HepG2 (cell line): ENCODE data around the gene PSENEN. TPM values are rescaled to one million over a fixed set of nuclear protein-coding genes. Genes with fewer than 3 reads are reported as not detected.

ENCODE experiments used
- AGO2 ChIP-seq: fragments of 200-400 bp; formaldehyde crosslinking; optimal IDR thresholded peaks from 2 replicates; pipeline ENCODE3; 2017; ENCODE audit warnings: mild to moderate bottlenecking, low read depth, low read length, moderate library complexity
- CSRNP1 ChIP-seq: sonication (generic); formaldehyde crosslinking; IDR thresholded peaks from 2 replicates; pipeline ENCODE4 v1.8.1; 2023; ENCODE audit warnings: mild to moderate bottlenecking, missing genetic modification reagents
- HHEX ChIP-seq: IDR thresholded peaks from 2 replicates; pipeline ENCODE4 v1.6.1; 2016; ENCODE audit warnings: control low read depth
- HNF1A ChIP-seq, 2 experiments: sonication (generic) in 1 of 2; formaldehyde crosslinking in 1 of 2; IDR thresholded peaks; 2 replicates each; pipeline versions ENCODE4 v1.4.0 to v1.6.1; 2016 to 2020; ENCODE audit warnings: borderline replicate concordance in 1 of 2, low read depth in 1 of 2, mild to moderate bottlenecking in 1 of 2, missing genetic modification reagents in 1 of 2
- KDM4B ChIP-seq: sonication (generic); formaldehyde crosslinking; IDR thresholded peaks from 2 replicates; pipeline ENCODE4 v1.4.0; 2020; ENCODE audit warnings: missing genetic modification reagents
- KDM5B ChIP-seq: sonication (generic); formaldehyde crosslinking; IDR thresholded peaks from 2 replicates; pipeline ENCODE4 v1.4.0; 2020; ENCODE audit warnings: missing genetic modification reagents, mild to moderate bottlenecking, borderline replicate concordance
- KMT2A ChIP-seq: sonication (generic); formaldehyde crosslinking; IDR thresholded peaks from 2 replicates; pipeline ENCODE4 v1.4.0; 2020; ENCODE audit warnings: missing genetic modification reagents
- KMT2B ChIP-seq: IDR thresholded peaks from 2 replicates; pipeline ENCODE4 v1.6.1; 2016; ENCODE audit warnings: missing genetic modification reagents, missing compliant biosample characterization
- MAZ ChIP-seq, 2 experiments: sonication (generic) in 1 of 2; formaldehyde crosslinking in 1 of 2; IDR thresholded peaks; 2 replicates each; pipeline versions ENCODE4 v1.5.0 to v1.6.1; 2012 to 2020; ENCODE audit warnings: low read depth in 2 of 2, mild to moderate bottlenecking in 2 of 2, borderline replicate concordance in 1 of 2, improper control_type of control experiment in 1 of 2, low read length in 1 of 2, missing genetic modification reagents in 1 of 2, moderate library complexity in 1 of 2
- NR3C1 ChIP-seq: sonication (generic); formaldehyde crosslinking; IDR thresholded peaks from 2 replicates; pipeline ENCODE4 v1.4.0; 2020; ENCODE audit warnings: missing genetic modification reagents
- PCBP1 ChIP-seq: fragments of 200-400 bp; formaldehyde crosslinking; IDR thresholded peaks from 2 replicates; pipeline ENCODE4 v1.6.1; 2017; ENCODE audit warnings: mild to moderate bottlenecking, low read depth, low read length, borderline replicate concordance
- SAFB2 ChIP-seq: sonication (generic); formaldehyde crosslinking; IDR thresholded peaks from 2 replicates; pipeline ENCODE4 v1.5.1; 2020; ENCODE audit warnings: missing genetic modification reagents, low read depth, mild to moderate bottlenecking, borderline replicate concordance
- TFE3 ChIP-seq: IDR thresholded peaks from 2 replicates; pipeline ENCODE4 v1.6.1; 2016
- TRIM24 ChIP-seq: sonication (generic); formaldehyde crosslinking; IDR thresholded peaks from 2 replicates; pipeline ENCODE4 v1.8.0; 2022; ENCODE audit warnings: mild to moderate bottlenecking, missing genetic modification reagents
- ZNF557 ChIP-seq: sonication (generic); formaldehyde crosslinking; IDR thresholded peaks from 2 replicates; pipeline ENCODE4 v1.4.0; 2020; ENCODE audit warnings: missing genetic modification reagents
- ZNF570 ChIP-seq: sonication (generic); formaldehyde crosslinking; IDR thresholded peaks from 2 replicates; pipeline ENCODE4 v1.4.0; 2020; ENCODE audit warnings: mild to moderate bottlenecking, missing genetic modification reagents, borderline replicate concordance
- ZNF576 ChIP-seq: sonication (generic); formaldehyde crosslinking; IDR thresholded peaks from 2 replicates; pipeline ENCODE4 v1.4.0; 2020; ENCODE audit warnings: mild to moderate bottlenecking, missing genetic modification reagents
- ZNF703 ChIP-seq: sonication (generic); formaldehyde crosslinking; IDR thresholded peaks from 2 replicates; pipeline ENCODE4 v1.5.1; 2020; ENCODE audit warnings: missing genetic modification reagents, mild to moderate bottlenecking, moderate library complexity, borderline replicate concordance
- polyA plus RNA-seq, 8 experiments: library from polyadenylated mRNA; depleted of rRNA in 3 of 8; stranded (reverse) in 7 of 8; unstranded in 1 of 8; fragments of >200 nt; fragmentation: Illumina TruSeq in 4 of 8; extraction: Trizol in 4 of 8; gene quantifications; 2 replicates each; pipeline versions ENCODE4 v1.2.1 to v1.2.3, GENCODE V29; 2011 to 2016; ENCODE audit warnings: low read depth in 4 of 8, missing spikeins in 1 of 8, mixed read lengths in 1 of 8; ENCODE audit not compliant: insufficient read depth in 1 of 8
- total RNA-seq, 5 experiments: library from RNA; depleted of rRNA; stranded (reverse); fragments of >200 nt; fragmentation: Illumina TruSeq; extraction: Trizol; gene quantifications; 2 replicates each; pipeline ENCODE4 v1.2.3, GENCODE V29; 2016; ENCODE audit warnings: low read depth in 1 of 5

The PSENEN gene
- total and polyA plus RNA-seq, 2 of the 13 experiments (the other 11 are each of a cell fraction or from before 2014, with no cell fraction given): 16.9 to 34.2 TPM

- TF ChIP-seq ZNF576 (CRISPR knock-in tag) (no peak), AGO2 (peak; percentile 21), ZNF557 (no peak), CSRNP1 (CRISPR knock-in tag) (no peak), KMT2A (CRISPR knock-in tag) (no peak), TFE3 (CRISPR knock-in tag) (no peak), KDM5B (no peak), HNF1A (IDR thresholded peaks at IDR 0.05; ENCODE audit: low read depth) (0 out of 2 replicates have a peak, but pooled peaks have one; percentile 2), HNF1A (CRISPR knock-in tag; IDR thresholded peaks at IDR 0.05; ENCODE audit: borderline replicate concordance) (no peak), ZNF570 (CRISPR knock-in tag) (no peak), MAZ (IDR thresholded peaks at IDR 0.05; ENCODE audit: borderline replicate concordance, low read depth, low read length) (peak; percentile 68), MAZ (CRISPR knock-in tag; IDR thresholded peaks at IDR 0.05; ENCODE audit: low read depth) (no peak), KMT2B (CRISPR knock-in tag) (no peak), SAFB2 (no peak), PCBP1 (peak; percentile 62; the same call in 1 of the 2 replicates), HHEX (CRISPR knock-in tag) (no peak), TRIM24 (no peak), KDM4B (CRISPR knock-in tag) (no peak), ZNF703 (CRISPR knock-in tag) (no peak), NR3C1 (CRISPR knock-in tag) (no peak)
Observed at GRCh38 chr19:35744430-35745327, 772 bp upstream of the PSENEN start (continued).
